PC-9 (cell line): ENCODE results near the gene RBMY1J. TPM values are rescaled to one million over a fixed set of nuclear protein-coding genes. Genes with fewer than 3 reads are reported as not detected.
"Not testable (repeated sequence)": the region's sequence is repeated elsewhere in the genome, so short reads cannot be mapped to it uniquely, and the experiment has no call there.

ENCODE experiments used
- BruUV-seq: library from RNA; stranded (reverse); fragments of 400-500 nt; replicated peaks from 2 replicates; lab custom pipeline; 2021; lab: Mats Ljungman, UMichigan
- CTCF ChIA-PET: fragments of 300-600 bp; sonication (Branson Sonifier 250); formaldehyde crosslinking; loops from one replicate; lab custom pipeline; 2022; ENCODE audit warnings: antibody characterized with exemption; lab: Charles Lee
- POLR2A ChIA-PET: fragments of 300-600 bp; sonication (Branson Sonifier 250); formaldehyde crosslinking; loops from one replicate; lab custom pipeline; 2022; ENCODE audit warnings: antibody characterized with exemption; ENCODE audit not compliant: unreplicated experiment; lab: Charles Lee
- DNase-seq, 2 experiments: peaks; one replicate each; pipeline versions ENCODE4 v3.0.0 to v3.0.0-alpha.2; 2015 to 2022; ENCODE audit warnings: mixed read lengths in 1 of 2
- H2AFZ ChIP-seq: fragments of 200-600 bp; sonication (generic); 2 replicates; pipeline ENCODE4 v1.8.1; 2017; ENCODE audit warnings: antibody characterized with exemption
- H3F3A ChIP-seq: fragments of 200-600 bp; sonication (generic); 2 replicates; pipeline ENCODE4 v1.8.1; 2017; ENCODE audit warnings: antibody characterized with exemption, mild to moderate bottlenecking, low read depth; ENCODE audit not compliant: insufficient read depth
- H3K27ac ChIP-seq: fragments of 200-600 bp; sonication (generic); 2 replicates; pipeline ENCODE4 v1.6.1; 2016; ENCODE audit warnings: mixed run types
- H3K27me3 ChIP-seq: fragments of 200-600 bp; sonication (generic); 2 replicates; pipeline ENCODE4 v1.6.1; 2016; ENCODE audit warnings: low read depth, mixed run types; ENCODE audit not compliant: insufficient read depth
- H3K36me3 ChIP-seq: fragments of 200-600 bp; sonication (generic); 2 replicates; pipeline ENCODE4 v1.6.1; 2016; ENCODE audit warnings: low read depth, mixed run types
- H3K4me1 ChIP-seq: fragments of 200-600 bp; sonication (generic); replicated peaks from 2 replicates; pipeline ENCODE4 v1.6.1; 2016; ENCODE audit warnings: mixed run types; ENCODE audit not compliant: insufficient read depth
- H3K4me2 ChIP-seq: fragments of 200-600 bp; sonication (generic); 2 replicates; pipeline ENCODE4 v1.6.1; 2017; ENCODE audit warnings: mixed run types
- H3K4me3 ChIP-seq: fragments of 200-600 bp; sonication (generic); 2 replicates; pipeline ENCODE4 v1.6.1; 2016; ENCODE audit warnings: mixed run types
- H3K79me2 ChIP-seq: fragments of 200-600 bp; sonication (generic); 2 replicates; pipeline ENCODE4 v1.6.1; 2017; ENCODE audit warnings: low read depth, mixed run types
- H3K9me2 ChIP-seq: fragments of 200-600 bp; sonication (generic); 2 replicates; pipeline ENCODE4 v1.8.1; 2017; ENCODE audit warnings: mild to moderate bottlenecking; ENCODE audit not compliant: insufficient read depth
- H3K9me3 ChIP-seq: fragments of 200-600 bp; sonication (generic); 2 replicates; pipeline ENCODE4 v1.8.1; 2016; ENCODE audit warnings: low read depth; ENCODE audit not compliant: insufficient read depth
- H4K20me1 ChIP-seq: fragments of 200-600 bp; sonication (generic); 2 replicates; pipeline ENCODE4 v1.8.1; 2017; ENCODE audit not compliant: insufficient read depth
- intact Hi-C: fragments of 100-400 bp; cut with micrococcal nuclease; formaldehyde crosslinking; loops from one replicate; pipeline ENCODE4 v1.10.0; 2022; ENCODE audit not compliant: unreplicated experiment
- total RNA-seq: library from RNA; stranded (reverse); gene quantifications from 2 replicates; pipeline ENCODE4 v1.2.3, GENCODE V29; 2021

The RBMY1J gene
- total RNA-seq, 1 experiment from 2014 or later = not detected

GRCh38 chrY:22461962-22462361, 58.8 kb downstream of the RBMY1J start:
- H3K9me2 ChIP-seq, H3K4me3 ChIP-seq, DNase-seq, H3K4me1 ChIP-seq, H3F3A ChIP-seq, H3K79me2 ChIP-seq, H3K4me2 ChIP-seq, H3K36me3 ChIP-seq, H3K9me3 ChIP-seq, H3K27me3 ChIP-seq, H2AFZ ChIP-seq, POLR2A ChIA-PET, BruUV-seq, H3K27ac ChIP-seq, CTCF ChIA-PET, H4K20me1 ChIP-seq, intact Hi-C loops: not testable (repeated sequence)

Other genes with a start within 250 kb of the RBMY1J start
- gene RBMY1F, start 220.5 kb upstream of the RBMY1J start, total RNA-seq = not detected in 2 replicates